Choroid plexus epithelial cell (primary cell): ENCODE data around the gene CCDC88B.

ENCODE experiments used
- DNase-seq: peaks from one replicate; pipeline ENCODE4 v3.0.0-alpha.2; 2010; ENCODE audit warnings: low read depth
- H3K4me3 ChIP-seq: 2 replicates; pipeline ENCODE4 v1.5.1; 2011; ENCODE audit warnings: low read depth, mild to moderate bottlenecking, control low read depth, low read length, moderate library complexity
- CTCF ChIP-seq: conservative IDR thresholded peaks from 2 replicates; pipeline ENCODE4 v1.5.1; 2011; ENCODE audit warnings: low read depth, mild to moderate bottlenecking, control low read depth, inconsistent platforms, low read length, moderate library complexity

CCDC88B gene

GRCh38 chr11:64295760-64296159 is 44.2 kb upstream of the CCDC88B start:
- no peak for DNase-seq
- no peak overlapping the region for H3K4me3 ChIP-seq
- no peak for TF ChIP-seq CTCF

GRCh38 chr11:64296236-64296635 is 43.8 kb upstream of the CCDC88B start:
- no peak for DNase-seq
- TF ChIP-seq CTCF = no peak
- no peak overlapping the region for H3K4me3 ChIP-seq

GRCh38 chr11:64296830-64297698 is 42.9 kb upstream of the CCDC88B start:
- no peak for TF ChIP-seq CTCF
- no peak overlapping the region for H3K4me3 ChIP-seq
- DNase-seq = no peak

DNA sequence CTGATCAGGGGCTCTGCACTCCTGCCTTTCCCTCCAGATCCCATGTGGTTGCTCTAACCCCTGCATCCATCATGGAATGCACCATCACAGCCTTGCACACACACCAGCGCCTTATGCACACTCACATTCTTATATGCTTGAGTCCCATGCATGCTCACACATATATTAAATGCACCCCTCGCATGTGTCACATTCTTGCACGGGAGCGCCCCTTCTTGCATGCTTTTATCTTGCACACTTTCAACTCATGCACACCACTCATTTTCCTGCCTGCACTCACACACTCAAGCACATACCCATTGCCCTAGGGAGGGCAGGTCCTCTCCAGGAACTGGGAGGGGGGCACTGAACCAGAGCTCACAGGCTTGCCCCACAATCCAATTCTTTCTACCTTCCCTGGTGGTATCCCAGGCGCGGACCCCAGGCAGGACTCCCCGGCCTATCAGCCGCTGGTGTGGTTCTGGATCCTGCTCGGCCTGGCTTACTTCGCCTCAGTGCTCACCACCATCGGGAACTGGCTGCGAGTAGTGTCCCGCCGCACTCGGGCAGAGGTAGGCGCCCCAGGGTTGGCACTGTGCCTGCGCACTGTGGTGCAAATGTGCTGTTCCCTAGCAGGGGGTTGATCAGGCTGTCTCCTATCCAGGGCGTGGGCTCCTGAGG is 42.2 kb upstream of the CCDC88B start:
- TF ChIP-seq CTCF = no peak
- no peak overlapping the region for H3K4me3 ChIP-seq
- no peak for DNase-seq

GRCh38 chr11:64298966-64299846 is 40.8 kb upstream of the CCDC88B start:
- peak overlapping the region; percentile 36 for H3K4me3 ChIP-seq
- no peak for DNase-seq
- TF ChIP-seq CTCF = no peak

- TF ChIP-seq CTCF = no peak
- DNase-seq = no peak
- H3K4me3 ChIP-seq = peak within 1 kb of the TSS; percentile 36
These were observed 40.0 kb upstream of the CCDC88B start, which contains the start of gene CATSPERZ for GRCh38 chr11:64299847-64300648. Gene CATSPERZ, plus strand, starts transcription at chr11:64300358. Its CDS starts 53 bp downstream, at chr11:64300411.
